Central memory CD4-positive, alpha-beta T cell (primary cell): Measurements from ENCODE around the gene DCLRE1C.
A peak's percentile ranks its signal among the peaks of the same experiment; 100 is the strongest.
"Not testable (repeated sequence)": the region's sequence is repeated elsewhere in the genome, so short reads cannot be mapped to it uniquely, and the experiment has no call there.

Experiments
- DNase-seq: peaks from one replicate; pipeline ENCODE4 v3.0.0; 2022
- total RNA-seq, 3 experiments: gene quantifications; one replicate each; lab custom pipeline; 2026; lab: John Stamatoyannopoulos, UW

Gene DCLRE1C
- 27.2 to 66.3 (median 51.1) reads per million in 3 experiments for total RNA-seq

DNA sequence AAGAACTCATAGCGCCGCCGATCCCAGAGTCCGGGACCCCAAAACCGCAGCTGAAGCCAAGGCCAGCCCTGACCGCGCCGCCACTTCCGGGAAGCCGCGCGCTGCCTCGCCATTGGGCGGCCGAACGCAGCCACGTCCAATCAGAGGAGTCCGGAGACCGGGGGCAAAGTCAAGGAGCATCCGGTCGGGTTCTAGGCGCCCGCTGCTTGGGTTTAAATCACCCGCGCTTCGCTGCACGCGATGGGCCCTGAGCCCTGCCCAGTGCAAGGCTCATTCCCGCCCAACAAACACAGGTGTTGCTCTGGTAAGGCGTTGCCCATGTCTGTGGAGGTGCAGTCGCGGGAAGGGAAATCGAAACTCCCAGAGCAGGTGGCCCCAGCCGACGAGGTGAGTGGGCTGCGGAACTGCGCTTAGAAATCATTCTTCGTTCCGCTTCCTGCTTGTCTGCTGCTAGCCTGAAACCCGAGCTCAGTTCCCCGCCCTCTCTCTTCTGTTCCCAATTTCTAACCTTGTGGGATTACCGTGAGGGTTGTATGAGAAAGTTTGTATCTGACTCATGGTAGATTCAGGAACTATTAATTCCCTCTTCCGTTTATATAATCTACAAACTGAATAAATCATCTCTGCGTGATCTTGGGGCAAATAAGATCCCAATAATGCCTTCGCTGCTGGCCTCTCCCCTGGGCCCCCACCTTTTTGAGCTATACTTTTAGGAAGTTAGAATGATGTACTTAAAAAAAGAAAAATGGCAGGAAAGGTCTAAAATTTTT, at the start of gene DCLRE1C:
TSS of gene DCLRE1C (minus strand) at position 96 of the 770 bp plus-strand sequence. CDS start at position 10, 86 bp downstream.
- DNase-seq: peak; percentile 86

DNA sequence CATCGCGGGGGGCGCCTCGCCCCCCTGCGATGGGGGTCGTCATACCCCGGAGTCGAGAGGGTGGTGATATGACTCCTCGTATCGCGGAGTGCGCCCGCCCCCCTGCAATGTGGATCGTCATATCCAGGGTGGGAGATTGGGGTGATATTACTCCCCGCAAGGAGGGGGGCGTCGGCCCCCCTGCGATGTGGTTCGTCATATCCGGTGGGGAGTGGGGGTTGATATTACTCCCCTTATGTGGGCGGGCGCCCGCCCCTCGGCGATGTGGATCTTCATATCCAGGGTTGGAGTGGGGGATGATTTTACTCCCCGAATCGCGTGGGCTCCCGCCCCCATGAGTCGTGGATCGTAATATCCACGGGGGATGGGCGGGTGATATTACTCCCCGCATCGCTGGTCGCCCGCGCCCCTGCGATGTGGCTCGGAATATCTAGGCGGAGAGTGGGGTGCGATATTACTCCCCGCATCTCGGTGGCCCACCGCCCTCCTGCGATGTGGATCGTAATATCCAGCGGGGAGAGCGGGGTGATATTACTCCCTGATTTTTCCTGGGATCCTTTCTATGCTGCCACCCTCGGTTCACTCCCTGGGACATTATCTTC, 42.2 kb upstream of the DCLRE1C start:
- DNase-seq: no peak

- not testable (repeated sequence) for DNase-seq
These were observed 39.9 kb upstream of the DCLRE1C start for GRCh38 chr10:14993500-14994455.

DNA sequence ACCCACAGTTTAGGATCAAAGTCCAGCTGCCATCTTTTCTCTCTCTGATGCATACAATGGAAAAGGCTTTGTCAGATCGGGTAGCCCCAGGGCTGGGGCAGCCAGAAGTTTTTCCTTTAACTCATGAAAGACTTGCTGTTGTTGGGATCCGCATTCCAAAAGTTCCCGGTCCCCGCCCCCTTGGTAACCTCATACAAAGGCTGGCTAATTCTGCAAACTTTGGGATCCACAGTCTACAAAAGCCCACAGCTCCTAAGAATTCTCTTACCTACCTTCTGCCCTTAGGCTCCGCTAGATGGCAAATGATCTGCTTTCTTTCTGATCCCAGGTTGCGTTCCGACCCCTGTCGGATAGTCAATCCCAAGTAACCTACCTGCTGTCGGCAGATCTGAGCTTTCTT, 38.4 kb upstream of the DCLRE1C start:
- DNase-seq: not testable (repeated sequence)

DNA sequence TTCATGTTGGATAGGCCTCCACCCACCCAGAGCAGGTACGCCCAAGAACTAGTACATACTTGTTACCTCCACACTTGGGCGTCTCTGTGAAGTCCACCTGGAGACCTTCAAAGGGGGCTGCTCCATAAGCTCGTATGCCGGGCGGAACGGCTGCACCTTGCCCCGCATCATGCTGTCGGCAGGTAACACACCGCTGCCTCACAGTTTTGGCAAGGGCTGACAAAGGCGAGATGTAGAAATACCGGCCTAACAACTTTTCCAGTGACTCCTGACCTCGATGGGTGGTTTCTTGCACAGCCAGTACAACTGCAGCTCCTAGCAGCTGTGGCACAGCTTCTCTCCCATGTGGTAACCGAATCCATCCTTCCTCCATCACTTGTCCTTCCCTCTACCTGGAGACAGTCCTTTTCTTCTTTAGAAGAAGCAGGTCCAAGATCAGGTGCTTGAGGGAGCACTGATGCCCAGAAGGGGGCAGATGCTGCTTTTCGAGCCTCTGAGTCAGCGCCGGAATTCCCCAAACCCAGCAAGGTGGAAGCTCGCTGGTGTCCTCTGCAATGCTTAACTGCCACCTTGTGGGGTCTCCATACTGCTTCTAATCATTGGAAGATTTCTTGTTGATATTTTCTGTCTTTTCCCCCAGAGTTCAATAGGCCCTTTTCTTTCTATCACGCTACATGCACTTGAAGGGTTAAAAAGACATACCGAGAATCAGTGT, 37.3 kb upstream of the DCLRE1C start:
- DNase-seq: not testable (repeated sequence)

GRCh38 chr10:14989552-14989951, 35.7 kb upstream of the DCLRE1C start:
- not testable (repeated sequence) for DNase-seq

- no peak for DNase-seq
These were observed 28.8 kb upstream of the DCLRE1C start for GRCh38 chr10:14982744-14983143.

DNA sequence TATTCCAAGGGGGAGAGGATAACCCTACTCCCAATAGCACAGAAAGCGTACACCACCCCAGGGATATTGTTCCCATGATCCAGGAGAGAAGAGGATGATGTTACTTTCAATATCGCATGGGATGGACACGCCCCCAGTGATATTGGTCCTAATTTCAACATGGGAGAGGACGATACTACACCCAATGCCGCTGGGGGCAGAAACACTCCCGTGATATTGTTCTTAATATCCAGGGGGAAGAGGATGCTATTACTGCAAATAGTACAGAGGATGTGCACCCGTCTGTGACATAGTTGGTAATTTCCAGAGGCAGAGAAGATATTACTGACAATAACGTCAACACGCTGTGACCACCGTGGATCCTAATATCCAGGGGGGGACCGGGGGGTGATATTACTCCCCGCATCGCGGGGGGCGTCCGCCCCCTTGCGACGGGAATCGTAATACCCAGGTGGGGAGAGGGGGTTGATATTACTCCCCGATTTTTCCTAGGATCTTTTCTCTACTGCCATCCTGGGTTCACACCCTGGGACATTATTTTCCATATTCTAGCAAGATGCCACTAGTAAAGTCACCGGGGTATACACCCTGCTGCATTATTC, 21.9 kb upstream of the DCLRE1C start:
- DNase-seq: no peak

GRCh38 chr10:14974153-14974998, 20.5 kb upstream of the DCLRE1C start:
- not testable (repeated sequence) for DNase-seq

DNA sequence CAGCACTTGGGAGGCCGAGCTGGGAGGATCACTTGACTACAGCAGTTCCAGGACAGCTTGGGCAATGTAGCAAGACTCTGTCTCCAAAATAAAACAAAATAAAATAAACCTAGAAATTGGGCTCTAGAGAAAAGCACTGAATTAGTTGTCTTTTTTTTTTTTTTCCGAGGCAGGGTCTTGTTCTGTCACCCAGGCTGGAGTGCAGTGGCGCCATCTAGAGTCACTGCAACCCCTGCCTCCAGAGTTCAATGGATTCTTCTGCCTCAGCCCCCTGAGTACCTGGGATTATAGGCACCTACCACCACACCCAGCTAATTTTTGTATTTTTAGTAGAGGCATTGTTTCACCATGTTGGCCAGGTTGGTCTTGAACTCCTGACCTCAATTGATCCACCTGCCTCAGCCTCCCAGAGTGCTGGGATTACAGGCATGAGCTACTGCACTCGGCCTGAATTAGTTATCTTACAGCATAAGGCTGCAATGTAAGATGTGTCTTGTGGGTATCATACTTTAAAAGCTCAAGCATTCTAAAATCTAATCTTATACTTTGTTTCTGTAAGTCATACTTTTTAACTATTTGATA, 18.1 kb upstream of the DCLRE1C start:
- peak; percentile 18 for DNase-seq

GRCh38 chr10:14967897-14968296, 14.0 kb upstream of the DCLRE1C start:
- no peak for DNase-seq

- DNase-seq: peak; percentile 84
These were observed 5.5 kb upstream of the DCLRE1C start, which contains the start of gene MEIG1 for GRCh38 chr10:14959221-14960057. Gene MEIG1, plus strand, starts transcription at chr10:14959388. Its CDS starts 7,081 bp downstream, at chr10:14966469.

GRCh38 chr10:14958872-14959220, 5.0 kb upstream of the DCLRE1C start:
- no peak for DNase-seq

DNA sequence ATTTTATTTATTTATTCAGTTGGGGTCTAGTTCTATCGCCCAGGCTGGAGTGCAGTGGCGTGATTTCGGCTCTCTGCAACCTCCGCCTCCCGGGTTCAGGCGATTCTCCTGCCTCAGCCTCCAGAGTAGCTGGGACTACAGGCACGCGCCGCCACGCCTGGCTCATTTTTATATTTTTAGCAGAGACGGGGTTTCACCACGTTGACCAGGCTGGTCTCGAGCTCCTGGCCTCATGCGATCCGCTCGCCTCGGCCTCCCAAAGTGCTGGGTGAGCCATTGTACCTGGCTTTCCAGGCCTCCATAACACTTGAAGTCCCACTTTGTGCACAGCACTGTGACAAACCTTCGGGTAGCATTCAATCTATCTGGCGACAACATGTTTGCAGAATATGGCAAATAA, 1.0 kb upstream of the DCLRE1C start:
- no peak for DNase-seq

DNA sequence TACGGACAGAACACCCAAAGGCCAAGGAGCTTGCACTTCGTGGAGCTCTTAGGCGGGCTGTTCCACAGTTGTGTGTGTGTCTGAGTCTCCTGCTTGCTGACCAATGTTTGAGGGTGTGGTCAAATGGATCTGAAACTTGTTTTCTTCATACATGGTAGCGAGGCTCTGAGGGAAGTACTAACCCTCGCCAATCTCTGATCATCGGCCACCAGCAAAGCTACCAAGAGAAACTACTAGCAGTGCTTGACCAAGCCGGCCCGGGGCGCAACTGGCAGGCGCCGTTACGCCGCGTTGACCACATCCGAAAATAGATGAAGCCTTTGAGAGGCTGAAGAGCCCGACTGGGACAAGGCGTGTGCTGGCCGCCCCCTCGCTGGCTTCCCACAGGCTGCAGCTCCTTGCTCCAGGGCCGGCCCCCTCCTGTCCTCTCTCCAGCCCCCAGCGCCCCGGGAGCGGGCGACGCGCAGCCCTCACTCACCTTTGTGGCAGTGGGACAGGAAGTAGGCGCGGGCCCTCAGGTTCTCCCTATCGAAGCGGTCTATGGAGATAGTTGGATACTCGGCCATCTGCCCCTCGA, 384 bp downstream of the DCLRE1C start:
- no peak for DNase-seq

- DNase-seq: peak; percentile 11
These were observed 959 bp downstream of the DCLRE1C start for GRCh38 chr10:14952851-14953423.

GRCh38 chr10:14949291-14949690, 4.6 kb downstream of the DCLRE1C start:
- no peak for DNase-seq

- DNase-seq: no peak
These were observed 6.6 kb downstream of the DCLRE1C start for GRCh38 chr10:14947268-14947667.

DNA sequence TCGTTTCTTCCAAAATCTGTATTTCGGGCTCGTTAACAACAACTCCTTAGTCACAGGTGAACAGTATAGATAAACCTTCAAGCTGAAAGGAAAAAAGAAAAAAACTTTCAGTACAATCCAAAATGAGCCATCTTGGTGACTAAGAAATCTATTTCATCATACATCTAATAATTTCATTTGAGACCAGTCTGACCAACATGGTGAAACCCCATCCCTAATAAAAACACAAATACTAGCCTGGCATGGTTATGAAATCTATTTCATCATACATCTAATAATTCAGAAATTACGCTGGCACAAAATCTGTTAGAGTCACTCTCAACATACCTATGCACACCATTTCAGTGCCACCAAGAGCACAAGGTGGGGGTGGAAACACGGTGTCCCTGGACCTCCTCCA, 8.8 kb downstream of the DCLRE1C start:
- DNase-seq: no peak
